RCC 7860 (cell line): ENCODE results near the gene AK8.

Experiments used
- DNase-seq: peaks from one replicate; pipeline ENCODE4 v3.0.0-alpha.2; 2015; ENCODE audit warnings: low spot score
- FAIRE-seq: peaks from 2 replicates; lab custom pipeline; 2012; peaks lifted over from hg19 to GRCh38; lab: Jason Lieb, UNC

AK8 gene

GRCh38 chr9:132861666-132862065 lies 16.4 kb downstream of the AK8 start:
- DNase-seq (no peak), FAIRE-seq (no peak)

- FAIRE-seq: no peak
- no peak for DNase-seq
Measured at GRCh38 chr9:132858751-132859150, 19.3 kb downstream of the AK8 start.

- FAIRE-seq: no peak
- no peak for DNase-seq
Measured at GRCh38 chr9:132857616-132858342, 20.3 kb downstream of the AK8 start.

GRCh38 chr9:132857031-132857430 lies 21.1 kb downstream of the AK8 start:
- FAIRE-seq: no peak

GRCh38 chr9:132855904-132856303 lies 22.2 kb downstream of the AK8 start:
- DNase-seq: no peak
- FAIRE-seq: no peak

More at GRCh38 chr9:132857031-132857430, 21.1 kb downstream of the AK8 start:
- no peak for DNase-seq

- DNase-seq (no peak), FAIRE-seq (no peak)
Measured at GRCh38 chr9:132854832-132855231, 23.3 kb downstream of the AK8 start.

- FAIRE-seq: no peak
Measured at GRCh38 chr9:132853482-132853881, 24.6 kb downstream of the AK8 start.

GRCh38 chr9:132849185-132849706 lies 28.8 kb downstream of the AK8 start:
- DNase-seq (no peak), FAIRE-seq (no peak)

More at GRCh38 chr9:132853482-132853881, 24.6 kb downstream of the AK8 start:
- no peak for DNase-seq

- no peak for DNase-seq
- FAIRE-seq: no peak
Measured at GRCh38 chr9:132846918-132847515, 31.1 kb downstream of the AK8 start.

- FAIRE-seq (no peak), DNase-seq (no peak)
Measured at GRCh38 chr9:132846109-132846917, 31.8 kb downstream of the AK8 start.

GRCh38 chr9:132842124-132843044 lies 35.7 kb downstream of the AK8 start:
- FAIRE-seq (no peak), DNase-seq (no peak)

- DNase-seq (no peak), FAIRE-seq (no peak)
Measured at GRCh38 chr9:132840980-132841379, 37.1 kb downstream of the AK8 start.

GRCh38 chr9:132838291-132838690 lies 39.8 kb downstream of the AK8 start:
- DNase-seq (no peak), FAIRE-seq (no peak)

- FAIRE-seq (no peak), DNase-seq (no peak)
Measured at GRCh38 chr9:132837501-132838286, 40.4 kb downstream of the AK8 start.

- no peak for FAIRE-seq
- DNase-seq: no peak
Measured at GRCh38 chr9:132834343-132834742, 43.7 kb downstream of the AK8 start.

GRCh38 chr9:132833550-132834121 lies 44.4 kb downstream of the AK8 start:
- no peak for FAIRE-seq
- DNase-seq: no peak

GRCh38 chr9:132832171-132832881 lies 45.8 kb downstream of the AK8 start:
- no peak for FAIRE-seq

GRCh38 chr9:132828201-132828770 lies 49.8 kb downstream of the AK8 start:
- DNase-seq: no peak
- FAIRE-seq: no peak

More at GRCh38 chr9:132832171-132832881, 45.8 kb downstream of the AK8 start:
- no peak for DNase-seq
